CD4-positive, alpha-beta T cell treated with Interleukin-17A for 4 hours (primary cell): ENCODE measurements around the gene BRINP3.
"Not testable (repeated sequence)": the region's sequence is repeated elsewhere in the genome, so short reads cannot be mapped to it uniquely, and the experiment has no call there.

Experiments used
- DNase-seq: peaks from one replicate; pipeline ENCODE4 v3.0.0-alpha.2; 2020; ENCODE audit warnings: mixed read lengths

BRINP3 gene

GRCh38 chr1:190477762-190478148, at the start of gene BRINP3:
Gene BRINP3 (minus strand): TSS chr1:190477864.
- DNase-seq = no peak

- DNase-seq = no peak
These were observed 33.9 kb upstream of the BRINP3 start for GRCh38 chr1:190511554-190511953.

GRCh38 chr1:190507357-190507756, 29.7 kb upstream of the BRINP3 start:
- DNase-seq = no peak

GRCh38 chr1:190504539-190504938, 26.9 kb upstream of the BRINP3 start:
- DNase-seq = not testable (repeated sequence)

GRCh38 chr1:190497565-190497964, 19.9 kb upstream of the BRINP3 start:
- no peak for DNase-seq

GRCh38 chr1:190494451-190494850, 16.8 kb upstream of the BRINP3 start:
- DNase-seq = no peak

GRCh38 chr1:190491404-190491803, 13.7 kb upstream of the BRINP3 start:
- DNase-seq = no peak

- no peak for DNase-seq
These were observed 6.4 kb upstream of the BRINP3 start for GRCh38 chr1:190484045-190484444.

GRCh38 chr1:190480231-190480630, 2.6 kb upstream of the BRINP3 start:
- no peak for DNase-seq

- DNase-seq = no peak
These were observed 1.9 kb upstream of the BRINP3 start for GRCh38 chr1:190479516-190479915.

- no peak for DNase-seq
These were observed 1.4 kb upstream of the BRINP3 start for GRCh38 chr1:190479050-190479397.

GRCh38 chr1:190478149-190479049, 735 bp upstream of the BRINP3 start:
- no peak for DNase-seq

- DNase-seq = no peak
These were observed 858 bp downstream of the BRINP3 start for GRCh38 chr1:190476806-190477205.

GRCh38 chr1:190476321-190476720, 1.3 kb downstream of the BRINP3 start:
- DNase-seq = no peak

GRCh38 chr1:190475421-190476141, 2.1 kb downstream of the BRINP3 start:
- DNase-seq = no peak

- no peak for DNase-seq
These were observed 2.9 kb downstream of the BRINP3 start for GRCh38 chr1:190474650-190475211.

GRCh38 chr1:190474010-190474409, 3.7 kb downstream of the BRINP3 start:
- no peak for DNase-seq

GRCh38 chr1:190472494-190472893, 5.2 kb downstream of the BRINP3 start:
- no peak for DNase-seq

- no peak for DNase-seq
These were observed 5.6 kb downstream of the BRINP3 start for GRCh38 chr1:190472042-190472441.

- DNase-seq = no peak
These were observed 13.0 kb downstream of the BRINP3 start for GRCh38 chr1:190464690-190465089.

GRCh38 chr1:190456129-190456528, 21.5 kb downstream of the BRINP3 start:
- no peak for DNase-seq

- no peak for DNase-seq
These were observed 22.0 kb downstream of the BRINP3 start for GRCh38 chr1:190455631-190456030.

- DNase-seq = no peak
These were observed 24.1 kb downstream of the BRINP3 start for GRCh38 chr1:190453550-190453949.
